ENCODE results near the gene GORASP2. TPM values are rescaled to one million over a fixed set of nuclear protein-coding genes. Genes with fewer than 3 reads are reported as not detected.
A peak's percentile ranks its signal among the peaks of the same experiment; 100 is the strongest.
"Not testable (repeated sequence)": the region's sequence is repeated elsewhere in the genome, so short reads cannot be mapped to it uniquely, and the experiment has no call there.

GORASP2 gene
- total RNA-seq, 1 experiment from 2014 or later: 45.2 TPM

- no peaks in the 10 kb centered on the region for H3K4me1 ChIP-seq (replicated peaks)
- no peak overlapping the region for H3K27ac ChIP-seq
- DNase-seq (ENCODE audit: low read depth in 1 of 2, low spot score in 2 of 2): no peak
- H3K27me3 ChIP-seq (replicated peaks): no peaks in the 10 kb centered on the region; the same call in 1 of the 2 replicates
- no peak overlapping the region for H3K4me3 ChIP-seq
- H3K36me3 ChIP-seq: no peaks in the 10 kb centered on the region
- H3K9me3 ChIP-seq (replicated peaks): no peaks in the 10 kb centered on the region
Observed at GRCh38 chr2:170905864-170906263, 23.2 kb upstream of the GORASP2 start.

- DNase-seq (ENCODE audit: low read depth in 1 of 2, low spot score in 2 of 2): no peak
- Histone ChIP-seq H3K4me3 (no peak overlapping the region), H3K4me1 (replicated peaks) (no peaks in the 10 kb centered on the region), H3K27me3 (replicated peaks) (no peaks in the 10 kb centered on the region; the same call in 1 of the 2 replicates), H3K27ac (no peak overlapping the region), H3K36me3 (no peaks in the 10 kb centered on the region), H3K9me3 (replicated peaks) (no peaks in the 10 kb centered on the region; the same call in 1 of the 2 replicates)
Observed at GRCh38 chr2:170911314-170911889, 17.7 kb upstream of the GORASP2 start.

- not testable (repeated sequence) for H3K4me1 ChIP-seq (replicated peaks); H3K36me3 ChIP-seq; H3K27me3 ChIP-seq (replicated peaks); H3K4me3 ChIP-seq; H3K27ac ChIP-seq; H3K9me3 ChIP-seq (replicated peaks); DNase-seq (ENCODE audit: low read depth in 1 of 2, low spot score in 2 of 2)
Observed at GRCh38 chr2:170914994-170915666, 13.9 kb upstream of the GORASP2 start.

- Histone ChIP-seq H3K4me3 (no peak overlapping the region), H3K27me3 (replicated peaks) (no peaks in the 10 kb centered on the region), H3K27ac (no peak overlapping the region), H3K4me1 (replicated peaks) (no peaks in the 10 kb centered on the region), H3K9me3 (replicated peaks) (0 out of 2 replicates have a peak, but pooled peaks cover 7% of the 10 kb centered on the region), H3K36me3 (no peaks in the 10 kb centered on the region)
- no peak for DNase-seq (ENCODE audit: low read depth in 1 of 2, low spot score in 2 of 2)
Observed at GRCh38 chr2:170917219-170917913, 11.7 kb upstream of the GORASP2 start.

- Histone ChIP-seq H3K4me3 (no peak overlapping the region), H3K27ac (no peak overlapping the region), H3K4me1 (replicated peaks) (no peaks in the 10 kb centered on the region), H3K27me3 (replicated peaks) (no peaks in the 10 kb centered on the region), H3K9me3 (replicated peaks) (0 out of 2 replicates have a peak, but pooled peaks cover 7% of the 10 kb centered on the region), H3K36me3 (no peaks in the 10 kb centered on the region)
- no peak for DNase-seq (ENCODE audit: low read depth in 1 of 2, low spot score in 2 of 2)
Observed at GRCh38 chr2:170917957-170918356, 11.1 kb upstream of the GORASP2 start.

GRCh38 chr2:170921873-170922272, 7.2 kb upstream of the GORASP2 start:
- not testable (repeated sequence) for H3K27ac ChIP-seq; H3K9me3 ChIP-seq (replicated peaks); DNase-seq (ENCODE audit: low read depth in 1 of 2, low spot score in 2 of 2); H3K27me3 ChIP-seq (replicated peaks); H3K4me3 ChIP-seq; H3K36me3 ChIP-seq; H3K4me1 ChIP-seq (replicated peaks)

- Histone ChIP-seq H3K9me3 (replicated peaks) (0 out of 2 replicates have a peak, but pooled peaks cover 2% of the 10 kb centered on the region), H3K4me1 (replicated peaks) (no peaks in the 10 kb centered on the region), H3K4me3 (no peak overlapping the region), H3K36me3 (no peaks in the 10 kb centered on the region), H3K27ac (no peak overlapping the region), H3K27me3 (replicated peaks) (no peaks in the 10 kb centered on the region)
- no peak for DNase-seq (ENCODE audit: low read depth in 1 of 2, low spot score in 2 of 2)
Observed at GRCh38 chr2:170922634-170923494, 6.2 kb upstream of the GORASP2 start.

- peaks cover 5% of the 10 kb centered on the region; the same call in 1 of the 2 replicates for H3K4me1 ChIP-seq (replicated peaks)
- no peaks in the 10 kb centered on the region for H3K27me3 ChIP-seq (replicated peaks)
- H3K9me3 ChIP-seq (replicated peaks): no peaks in the 10 kb centered on the region
- no peak for DNase-seq (ENCODE audit: low read depth in 1 of 2, low spot score in 2 of 2)
- no peak overlapping the region for H3K27ac ChIP-seq
- H3K4me3 ChIP-seq: no peak overlapping the region
- no peaks in the 10 kb centered on the region for H3K36me3 ChIP-seq
Observed at GRCh38 chr2:170923799-170924198, 5.3 kb upstream of the GORASP2 start.

- Histone ChIP-seq H3K36me3 (peaks cover 9% of the 10 kb centered on the region), H3K4me1 (replicated peaks) (peaks cover 5% of the 10 kb centered on the region; the same call in 1 of the 2 replicates), H3K9me3 (replicated peaks) (no peaks in the 10 kb centered on the region), H3K4me3 (no peak overlapping the region), H3K27me3 (replicated peaks) (no peaks in the 10 kb centered on the region), H3K27ac (no peak overlapping the region)
- DNase-seq (ENCODE audit: low read depth in 1 of 2, low spot score in 2 of 2): no peak
Observed at GRCh38 chr2:170924969-170925368, 4.1 kb upstream of the GORASP2 start.

GRCh38 chr2:170925923-170926322, 3.1 kb upstream of the GORASP2 start:
- no peak overlapping the region for H3K27ac ChIP-seq
- no peak overlapping the region for H3K4me3 ChIP-seq
- no peak for DNase-seq (ENCODE audit: low read depth in 1 of 2, low spot score in 2 of 2)
- H3K36me3 ChIP-seq: peaks cover 9% of the 10 kb centered on the region
- no peaks in the 10 kb centered on the region for H3K27me3 ChIP-seq (replicated peaks)
- peaks cover 15% of the 10 kb centered on the region for H3K4me1 ChIP-seq (replicated peaks)
- H3K9me3 ChIP-seq (replicated peaks): no peaks in the 10 kb centered on the region

- Histone ChIP-seq H3K4me3 (no peak overlapping the region), H3K36me3 (peaks cover 9% of the 10 kb centered on the region), H3K9me3 (replicated peaks) (no peaks in the 10 kb centered on the region), H3K27ac (no peak overlapping the region), H3K4me1 (replicated peaks) (peaks cover 16% of the 10 kb centered on the region), H3K27me3 (replicated peaks) (no peaks in the 10 kb centered on the region)
- no peak for DNase-seq (ENCODE audit: low read depth in 1 of 2, low spot score in 2 of 2)
Observed at GRCh38 chr2:170926743-170927297, 2.2 kb upstream of the GORASP2 start.

- H3K36me3 ChIP-seq: peaks cover 9% of the 10 kb centered on the region
- peaks cover 16% of the 10 kb centered on the region for H3K4me1 ChIP-seq (replicated peaks)
- no peak for DNase-seq (ENCODE audit: low read depth in 1 of 2, low spot score in 2 of 2)
- no peaks in the 10 kb centered on the region for H3K27me3 ChIP-seq (replicated peaks)
- H3K4me3 ChIP-seq: peak overlapping the region; percentile 97
- H3K9me3 ChIP-seq (replicated peaks): no peaks in the 10 kb centered on the region
- H3K27ac ChIP-seq: no peak overlapping the region
Observed at GRCh38 chr2:170928036-170928823, 823 bp upstream of the GORASP2 start.

- H3K27me3 ChIP-seq (replicated peaks): no peaks in the 10 kb centered on the region
- no peaks in the 10 kb centered on the region for H3K9me3 ChIP-seq (replicated peaks)
- H3K27ac ChIP-seq: peak overlapping the region; percentile 88
- peaks cover 12% of the 10 kb centered on the region for H3K36me3 ChIP-seq
- H3K4me3 ChIP-seq: peak overlapping the region; percentile 97
- H3K4me1 ChIP-seq (replicated peaks): peaks cover 16% of the 10 kb centered on the region
- DNase-seq (ENCODE audit: low read depth in 1 of 2, low spot score in 2 of 2): no peak
Observed at GRCh38 chr2:170929686-170930050, 615 bp downstream of the GORASP2 start.
